ENCODE results near the gene STYXL2.

The STYXL2 gene

DNA sequence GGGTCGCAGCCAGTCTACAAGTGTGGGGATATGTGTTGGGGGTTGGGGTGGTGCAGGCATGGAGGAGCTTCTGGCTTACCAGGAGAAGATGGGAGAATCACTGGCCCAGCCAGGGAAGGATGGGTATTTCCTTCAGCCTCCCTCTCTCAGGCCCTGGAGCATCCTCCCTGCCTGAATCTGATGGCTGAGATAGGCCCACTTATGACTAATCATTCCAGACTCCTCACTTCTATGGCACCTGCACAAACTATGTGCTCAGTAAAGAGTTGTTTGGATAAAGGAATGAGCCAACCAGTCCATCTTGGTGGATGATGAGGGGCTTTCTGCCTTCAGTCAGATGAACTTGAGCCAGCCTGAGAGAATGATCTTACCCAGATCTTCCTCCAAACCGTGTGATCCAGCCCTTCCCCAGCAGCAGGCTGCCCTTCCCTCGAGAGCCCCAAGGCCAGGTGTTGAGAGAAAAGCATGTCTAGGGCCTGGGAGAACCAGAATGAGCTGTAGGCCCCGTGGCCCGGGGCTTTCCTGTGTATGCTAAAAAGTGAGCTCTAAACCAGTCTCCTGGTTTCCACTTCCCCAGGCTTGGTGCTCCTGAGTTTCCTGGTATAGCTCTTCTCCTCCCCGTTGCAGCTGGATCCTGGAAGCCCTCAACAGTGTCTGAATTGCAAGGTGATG is 5.0 kb upstream of the STYXL2 start:
- Histone ChIP-seq H3K4me3 (ENCODE audit: low read length) (no peak overlapping the region), H4K20me1 (ENCODE audit: insufficient read depth, low read length) (no peaks in the 10 kb centered on the region), H3K9me3 (ENCODE audit: insufficient read depth, low read length) (no peaks in the 10 kb centered on the region), H3K36me3 (replicated peaks; ENCODE audit: low read depth, low read length) (no peaks in the 10 kb centered on the region), H3K27me3 (ENCODE audit: low read depth, low read length) (no peaks in the 10 kb centered on the region), H3K27ac (ENCODE audit: low read length) (no peak overlapping the region), H3K4me2 (ENCODE audit: low read length) (no peak overlapping the region), H3K9ac (ENCODE audit: low read length) (no peak overlapping the region), H3K79me2 (ENCODE audit: low read length) (no peaks in the 10 kb centered on the region), H3K4me1 (ENCODE audit: low read length) (peaks cover 10% of the 10 kb centered on the region), H2AFZ (ENCODE audit: low read depth, low read length) (no peak overlapping the region; the same call in 1 of the 2 replicates)
- TF ChIP-seq EZH2phosphoT487 (IDR thresholded peaks at IDR 0.05; ENCODE audit: low read depth) = no peak
- TF ChIP-seq, protein P1, sequence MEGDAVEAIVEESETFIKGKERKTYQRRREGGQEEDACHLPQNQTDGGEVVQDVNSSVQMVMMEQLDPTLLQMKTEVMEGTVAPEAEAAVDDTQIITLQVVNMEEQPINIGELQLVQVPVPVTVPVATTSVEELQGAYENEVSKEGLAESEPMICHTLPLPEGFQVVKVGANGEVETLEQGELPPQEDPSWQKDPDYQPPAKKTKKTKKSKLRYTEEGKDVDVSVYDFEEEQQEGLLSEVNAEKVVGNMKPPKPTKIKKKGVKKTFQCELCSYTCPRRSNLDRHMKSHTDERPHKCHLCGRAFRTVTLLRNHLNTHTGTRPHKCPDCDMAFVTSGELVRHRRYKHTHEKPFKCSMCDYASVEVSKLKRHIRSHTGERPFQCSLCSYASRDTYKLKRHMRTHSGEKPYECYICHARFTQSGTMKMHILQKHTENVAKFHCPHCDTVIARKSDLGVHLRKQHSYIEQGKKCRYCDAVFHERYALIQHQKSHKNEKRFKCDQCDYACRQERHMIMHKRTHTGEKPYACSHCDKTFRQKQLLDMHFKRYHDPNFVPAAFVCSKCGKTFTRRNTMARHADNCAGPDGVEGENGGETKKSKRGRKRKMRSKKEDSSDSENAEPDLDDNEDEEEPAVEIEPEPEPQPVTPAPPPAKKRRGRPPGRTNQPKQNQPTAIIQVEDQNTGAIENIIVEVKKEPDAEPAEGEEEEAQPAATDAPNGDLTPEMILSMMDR (IDR thresholded peaks at IDR 0.05; ENCODE audit: low read depth, low read length) = no peak

DNA sequence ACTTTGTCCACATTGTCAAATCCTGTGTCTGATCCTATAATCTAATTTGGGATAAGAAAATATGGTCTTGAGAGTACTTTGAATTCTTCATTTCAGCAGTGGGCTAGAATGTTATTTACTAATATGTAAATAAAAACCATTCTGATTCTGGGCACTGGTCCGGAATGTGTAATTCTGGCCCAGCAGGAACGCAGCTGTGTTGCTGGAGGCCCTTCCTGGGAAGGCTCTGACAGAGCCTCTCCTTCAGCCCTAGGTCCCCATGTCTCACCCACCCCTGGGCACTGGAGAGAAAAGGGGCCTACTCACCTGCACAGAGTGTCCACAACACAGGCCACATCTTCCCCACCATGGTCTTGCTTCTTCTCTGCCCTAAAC is 3.9 kb upstream of the STYXL2 start:
- H3K4me3 ChIP-seq (ENCODE audit: low read length) = no peak overlapping the region
- no peaks in the 10 kb centered on the region for H4K20me1 ChIP-seq (ENCODE audit: insufficient read depth, low read length)
- no peak overlapping the region for H3K4me2 ChIP-seq (ENCODE audit: low read length)
- no peaks in the 10 kb centered on the region for H3K79me2 ChIP-seq (ENCODE audit: low read length)
- no peak for TF ChIP-seq EZH2phosphoT487 (IDR thresholded peaks at IDR 0.05; ENCODE audit: low read depth)
- TF ChIP-seq, protein P1 (IDR thresholded peaks at IDR 0.05; ENCODE audit: low read depth, low read length) = no peak
- H3K27me3 ChIP-seq (ENCODE audit: low read depth, low read length) = no peaks in the 10 kb centered on the region
- H3K9me3 ChIP-seq (ENCODE audit: insufficient read depth, low read length) = no peaks in the 10 kb centered on the region
- peak overlapping the region; percentile 80 for H2AFZ ChIP-seq (ENCODE audit: low read depth, low read length)
- peaks cover 10% of the 10 kb centered on the region for H3K4me1 ChIP-seq (ENCODE audit: low read length)
- no peaks in the 10 kb centered on the region for H3K36me3 ChIP-seq (replicated peaks; ENCODE audit: low read depth, low read length)
- no peak overlapping the region for H3K27ac ChIP-seq (ENCODE audit: low read length)
- H3K9ac ChIP-seq (ENCODE audit: low read length) = no peak overlapping the region

DNA sequence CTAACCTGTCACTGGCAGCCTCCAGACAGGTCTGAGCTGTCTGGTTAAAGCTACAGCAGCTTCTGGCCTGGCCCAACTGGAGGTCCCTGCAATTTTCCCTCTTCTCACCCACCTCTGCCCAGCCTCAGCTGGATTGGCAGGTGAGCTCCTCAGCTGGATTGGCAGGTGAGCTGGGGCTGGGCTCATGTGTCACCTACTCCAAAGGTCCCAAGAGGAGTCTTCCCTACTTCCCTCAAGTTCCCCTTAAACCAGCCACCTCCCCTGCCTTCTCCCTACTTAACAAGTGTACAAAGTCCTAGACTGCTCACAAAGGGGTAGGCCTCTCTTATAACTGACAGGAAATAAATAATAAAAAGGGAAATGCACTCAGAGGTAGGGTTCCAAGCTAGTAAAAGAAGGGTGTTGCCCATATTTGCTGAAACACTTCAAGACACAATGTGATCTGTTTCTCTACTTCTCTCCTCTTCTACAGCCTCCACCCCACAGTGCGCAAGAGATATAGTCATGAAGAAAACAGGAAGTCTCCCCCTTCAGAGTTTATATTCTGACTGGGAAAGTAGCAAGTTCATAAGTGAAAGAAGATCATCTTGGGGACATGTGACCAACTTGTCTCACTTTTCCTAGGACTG is 3.4 kb upstream of the STYXL2 start, which contains the start of gene GPA33:
GPA33 (minus strand) TSS at position 64 of the 629 bp plus-strand sequence. CDS start 90 bp downstream, outside the sequence.
- H3K9me3 ChIP-seq (ENCODE audit: insufficient read depth, low read length) = no peaks in the 10 kb centered on the region
- no peak within 1 kb of the TSS for H3K4me3 ChIP-seq (ENCODE audit: low read length)
- H3K27ac ChIP-seq (ENCODE audit: low read length) = no peak within 1 kb of the TSS
- no peaks in the 10 kb centered on the region for H3K36me3 ChIP-seq (replicated peaks; ENCODE audit: low read depth, low read length)
- no peak within 1 kb of the TSS for H3K4me2 ChIP-seq (ENCODE audit: low read length)
- peaks cover 10% of the 10 kb centered on the region for H3K4me1 ChIP-seq (ENCODE audit: low read length)
- H2AFZ ChIP-seq (ENCODE audit: low read depth, low read length) = peak within 1 kb of the TSS; percentile 80
- TF ChIP-seq EZH2phosphoT487 (IDR thresholded peaks at IDR 0.05; ENCODE audit: low read depth) = no peak
- TF ChIP-seq, protein P1 (IDR thresholded peaks at IDR 0.05; ENCODE audit: low read depth, low read length) = no peak
- no peaks in the 10 kb centered on the region for H4K20me1 ChIP-seq (ENCODE audit: insufficient read depth, low read length)
- H3K9ac ChIP-seq (ENCODE audit: low read length) = no peak within 1 kb of the TSS
- no peaks in the 10 kb centered on the region for H3K27me3 ChIP-seq (ENCODE audit: low read depth, low read length)
- H3K79me2 ChIP-seq (ENCODE audit: low read length) = no peaks in the 10 kb centered on the region

DNA sequence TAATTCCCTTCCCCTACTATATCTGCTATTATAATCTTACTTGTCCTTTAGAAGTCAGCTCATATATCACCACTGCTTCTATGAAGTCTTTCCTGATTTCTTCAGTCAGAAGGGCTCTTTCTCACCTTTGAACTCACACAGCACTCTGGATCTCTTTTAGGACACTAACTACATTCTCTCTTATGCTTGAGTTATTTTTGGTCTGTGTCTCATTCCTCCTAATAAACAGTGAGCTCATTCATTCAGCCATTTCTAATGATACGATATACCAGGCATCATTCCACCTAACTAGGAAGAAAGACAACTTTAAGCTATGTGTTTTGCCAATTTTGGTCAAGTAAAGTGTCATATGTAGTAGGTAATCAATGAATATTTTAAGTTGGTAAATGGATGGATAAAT is 1.2 kb upstream of the STYXL2 start:
- H3K4me2 ChIP-seq (ENCODE audit: low read length) = no peak overlapping the region
- H3K4me3 ChIP-seq (ENCODE audit: low read length) = no peak overlapping the region
- peaks cover 10% of the 10 kb centered on the region for H3K4me1 ChIP-seq (ENCODE audit: low read length)
- no peak overlapping the region for H3K27ac ChIP-seq (ENCODE audit: low read length)
- no peaks in the 10 kb centered on the region for H3K9me3 ChIP-seq (ENCODE audit: insufficient read depth, low read length)
- H3K9ac ChIP-seq (ENCODE audit: low read length) = no peak overlapping the region
- no peaks in the 10 kb centered on the region for H3K36me3 ChIP-seq (replicated peaks; ENCODE audit: low read depth, low read length)
- H3K27me3 ChIP-seq (ENCODE audit: low read depth, low read length) = no peaks in the 10 kb centered on the region
- no peak overlapping the region for H2AFZ ChIP-seq (ENCODE audit: low read depth, low read length)
- no peak for TF ChIP-seq EZH2phosphoT487 (IDR thresholded peaks at IDR 0.05; ENCODE audit: low read depth)
- TF ChIP-seq, protein P1 (IDR thresholded peaks at IDR 0.05; ENCODE audit: low read depth, low read length) = no peak
- H3K79me2 ChIP-seq (ENCODE audit: low read length) = no peaks in the 10 kb centered on the region
- H4K20me1 ChIP-seq (ENCODE audit: insufficient read depth, low read length) = no peaks in the 10 kb centered on the region

Measured in OCI-LY3 (cell line).